ENCODE measurements around the gene PGBD5.

DNA sequence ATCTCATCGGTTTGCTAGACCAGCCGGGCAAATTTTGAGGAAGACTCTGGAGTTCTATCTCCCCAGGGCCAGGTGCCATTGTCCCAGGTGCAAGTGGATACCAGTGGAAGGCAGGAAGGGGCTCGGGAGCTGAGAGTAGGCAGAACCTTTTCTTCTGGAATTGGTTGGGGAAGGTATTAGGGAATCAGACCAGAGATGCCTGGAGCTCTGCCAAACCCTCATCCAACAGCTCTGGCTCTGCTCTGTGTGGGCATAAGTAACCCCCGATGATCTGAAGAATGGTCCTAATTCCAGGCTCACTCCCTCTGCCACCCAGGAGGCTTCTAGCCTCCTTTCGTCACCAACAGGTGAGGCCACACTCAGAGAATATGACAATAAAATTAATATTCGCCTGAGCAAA lies 69.9 kb downstream of the PGBD5 start:
- TF ChIP-seq, protein P1, sequence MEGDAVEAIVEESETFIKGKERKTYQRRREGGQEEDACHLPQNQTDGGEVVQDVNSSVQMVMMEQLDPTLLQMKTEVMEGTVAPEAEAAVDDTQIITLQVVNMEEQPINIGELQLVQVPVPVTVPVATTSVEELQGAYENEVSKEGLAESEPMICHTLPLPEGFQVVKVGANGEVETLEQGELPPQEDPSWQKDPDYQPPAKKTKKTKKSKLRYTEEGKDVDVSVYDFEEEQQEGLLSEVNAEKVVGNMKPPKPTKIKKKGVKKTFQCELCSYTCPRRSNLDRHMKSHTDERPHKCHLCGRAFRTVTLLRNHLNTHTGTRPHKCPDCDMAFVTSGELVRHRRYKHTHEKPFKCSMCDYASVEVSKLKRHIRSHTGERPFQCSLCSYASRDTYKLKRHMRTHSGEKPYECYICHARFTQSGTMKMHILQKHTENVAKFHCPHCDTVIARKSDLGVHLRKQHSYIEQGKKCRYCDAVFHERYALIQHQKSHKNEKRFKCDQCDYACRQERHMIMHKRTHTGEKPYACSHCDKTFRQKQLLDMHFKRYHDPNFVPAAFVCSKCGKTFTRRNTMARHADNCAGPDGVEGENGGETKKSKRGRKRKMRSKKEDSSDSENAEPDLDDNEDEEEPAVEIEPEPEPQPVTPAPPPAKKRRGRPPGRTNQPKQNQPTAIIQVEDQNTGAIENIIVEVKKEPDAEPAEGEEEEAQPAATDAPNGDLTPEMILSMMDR (IDR thresholded peaks at IDR 0.05): no peak
- TF ChIP-seq POLR2A (IDR thresholded peaks at IDR 0.05): no peak
